H9 (cell line): ENCODE results near the gene ZCCHC10. TPM values are rescaled to one million over a fixed set of nuclear protein-coding genes. Genes with fewer than 3 reads are reported as not detected.

Source experiments
- DNase-seq: peaks from one replicate; pipeline ENCODE4 v3.0.0-alpha.2; 2017
- H2AFZ ChIP-seq: one replicate; pipeline ENCODE4 v1.6.1; 2013; ENCODE audit warnings: mild to moderate bottlenecking, low read length, control low read depth, moderate library complexity
- H2AK5ac ChIP-seq: 2 replicates; pipeline ENCODE4 v1.6.1; 2013; ENCODE audit warnings: low read length, control low read depth, mixed read lengths; ENCODE audit not compliant: insufficient read length
- H2BK120ac ChIP-seq: one replicate; pipeline ENCODE4 v1.6.1; 2013; ENCODE audit warnings: low read depth, mild to moderate bottlenecking, low read length, control low read depth, inconsistent platforms; ENCODE audit not compliant: poor library complexity, severe bottlenecking
- H2BK12ac ChIP-seq: 2 replicates; pipeline ENCODE4 v1.6.1; 2013; ENCODE audit warnings: low read length, control low read depth, mixed read lengths, low read depth; ENCODE audit not compliant: insufficient read length
- H2BK15ac ChIP-seq: 2 replicates; pipeline ENCODE4 v1.6.1; 2013; ENCODE audit warnings: low read depth, low read length, control low read depth
- H2BK20ac ChIP-seq: one replicate; pipeline ENCODE4 v1.6.1; 2013; ENCODE audit warnings: low read depth, mild to moderate bottlenecking, low read length, control low read depth, inconsistent platforms; ENCODE audit not compliant: poor library complexity, severe bottlenecking
- H2BK5ac ChIP-seq: 2 replicates; pipeline ENCODE4 v1.6.1; 2013; ENCODE audit warnings: low read length, control low read depth, mixed read lengths; ENCODE audit not compliant: insufficient read length
- H3K14ac ChIP-seq: 2 replicates; pipeline ENCODE4 v1.6.1; 2013; ENCODE audit warnings: low read length, control low read depth; ENCODE audit not compliant: insufficient read depth
- H3K18ac ChIP-seq: 2 replicates; pipeline ENCODE4 v1.6.1; 2013; ENCODE audit warnings: low read depth, mild to moderate bottlenecking, mixed read lengths, low read length, control low read depth; ENCODE audit not compliant: insufficient read length
- H3K23ac ChIP-seq: 2 replicates; pipeline ENCODE4 v1.6.1; 2013; ENCODE audit warnings: low read length, control low read depth, mixed read lengths, low read depth; ENCODE audit not compliant: insufficient read length
- H3K23me2 ChIP-seq: 2 replicates; pipeline ENCODE4 v1.6.1; 2013; ENCODE audit warnings: low read depth, mild to moderate bottlenecking, mixed read lengths, low read length, control low read depth; ENCODE audit not compliant: insufficient read length, poor library complexity, severe bottlenecking
- H3K27ac ChIP-seq: 2 replicates; pipeline ENCODE4 v1.5.1; 2013; ENCODE audit warnings: low read length, control low read depth, mixed read lengths, low read depth; ENCODE audit not compliant: insufficient read length
- H3K27me3 ChIP-seq: 2 replicates; pipeline ENCODE4 v1.6.1; 2013; ENCODE audit warnings: low read length, control low read depth, inconsistent platforms; ENCODE audit not compliant: insufficient read depth
- H3K4ac ChIP-seq: 2 replicates; pipeline ENCODE4 v1.6.1; 2013; ENCODE audit warnings: low read depth, mild to moderate bottlenecking, control low read depth, inconsistent platforms, low read length, moderate library complexity
- H3K4me1 ChIP-seq: 2 replicates; pipeline ENCODE4 v1.6.1; 2013; ENCODE audit warnings: low read length, control low read depth, inconsistent platforms; ENCODE audit not compliant: insufficient read depth
- H3K4me2 ChIP-seq: 2 replicates; pipeline ENCODE4 v1.6.1; 2013; ENCODE audit warnings: low read length, control low read depth, mixed read lengths; ENCODE audit not compliant: insufficient read length, insufficient read depth
- H3K56ac ChIP-seq: 2 replicates; pipeline ENCODE4 v1.6.1; 2013; ENCODE audit warnings: low read depth, mild to moderate bottlenecking, mixed read lengths, low read length, control low read depth; ENCODE audit not compliant: insufficient read length
- H3K79me1 ChIP-seq: 2 replicates; pipeline ENCODE4 v1.6.1; 2013; ENCODE audit warnings: low read depth, mild to moderate bottlenecking, moderate library complexity, low read length, control low read depth, inconsistent platforms; ENCODE audit not compliant: insufficient read depth, poor library complexity, severe bottlenecking
- H3K79me2 ChIP-seq: 2 replicates; pipeline ENCODE4 v1.6.1; 2013; ENCODE audit warnings: low read length, control low read depth, inconsistent platforms; ENCODE audit not compliant: insufficient read depth
- H3K9ac ChIP-seq: 2 replicates; pipeline ENCODE4 v1.6.1; 2013; ENCODE audit warnings: low read length, control low read depth, mixed read lengths; ENCODE audit not compliant: insufficient read length; ENCODE audit errors: extremely low read depth
- H3K9me3 ChIP-seq: one replicate; pipeline ENCODE4 v1.6.1; 2013; ENCODE audit warnings: low read depth, low read length, inconsistent platforms; ENCODE audit not compliant: control insufficient read depth
- H3T11ph ChIP-seq: one replicate; pipeline ENCODE4 v1.6.1; 2013; ENCODE audit warnings: mild to moderate bottlenecking, low read length, control low read depth, inconsistent platforms
- H4K20me1 ChIP-seq: one replicate; pipeline ENCODE4 v1.6.1; 2013; ENCODE audit not compliant: control insufficient read depth, insufficient read length, insufficient read depth
- H4K5ac ChIP-seq: 2 replicates; pipeline ENCODE4 v1.6.1; 2013; ENCODE audit warnings: low read depth, mild to moderate bottlenecking, mixed read lengths, low read length, control low read depth; ENCODE audit not compliant: insufficient read length
- H4K8ac ChIP-seq: replicated peaks from 2 replicates; pipeline ENCODE4 v1.6.1; 2013; ENCODE audit warnings: low read length, control low read depth, mixed read lengths, low read depth; ENCODE audit not compliant: insufficient read length
- H4K91ac ChIP-seq: 2 replicates; pipeline ENCODE4 v1.6.1; 2013; ENCODE audit warnings: low read depth, mild to moderate bottlenecking, moderate library complexity, mixed read lengths, low read length, control low read depth; ENCODE audit not compliant: insufficient read length
- H3K27ac Mint-ChIP-seq, 3 experiments: 2 replicates in 2 of 3; 3 replicates in 1 of 3; pipeline ENCODE4 v1.8.0; 2020 to 2021; ENCODE audit warnings: mixed read lengths in 3 of 3, mild to moderate bottlenecking in 1 of 3, moderate library complexity in 1 of 3
- H3K27me3 Mint-ChIP-seq: 2 replicates; pipeline ENCODE4 v1.8.0; 2021; ENCODE audit warnings: low read depth, mild to moderate bottlenecking, moderate library complexity, mixed read lengths
- H3K36me3 Mint-ChIP-seq, 3 experiments: 2 replicates in 2 of 3; 3 replicates in 1 of 3; pipeline ENCODE4 v1.8.0; 2020 to 2021; ENCODE audit warnings: low read depth in 3 of 3, mixed read lengths in 3 of 3; ENCODE audit not compliant: insufficient read depth in 1 of 3
- H3K4me1 Mint-ChIP-seq, 2 experiments: 2 replicates each; pipeline ENCODE4 v1.8.0; 2020; ENCODE audit warnings: mixed read lengths in 2 of 2
- H3K4me3 Mint-ChIP-seq, 2 experiments: 2 replicates in 1 of 2; 3 replicates in 1 of 2; pipeline ENCODE4 v1.8.0; 2020 to 2021; ENCODE audit warnings: mild to moderate bottlenecking in 2 of 2, mixed read lengths in 2 of 2, moderate library complexity in 1 of 2
- H3K9me3 Mint-ChIP-seq, 2 experiments: 2 replicates in 1 of 2; 3 replicates in 1 of 2; pipeline ENCODE4 v1.8.0; 2020; ENCODE audit warnings: mild to moderate bottlenecking in 2 of 2, mixed read lengths in 2 of 2, moderate library complexity in 1 of 2
- WGBS: extraction: QIAGEN DNeasy Blood & Tissue Kit; methylation state at CpG from one replicate; pipeline ENCODE4 v1.1.7; 2013; ENCODE audit warnings: missing lambda C conversion rate, low lambda C conversion rate, mixed read lengths; ENCODE audit not compliant: insufficient read length; ENCODE audit errors: extremely low coverage; 5-methylcytosine and 5-hydroxymethylcytosine counted together
- total RNA-seq: library from RNA; stranded (reverse); gene quantifications from 2 replicates; pipeline ENCODE4 v1.2.1, GENCODE V29; 2021
- TF ChIP-seq, protein P1 (sequence below): fragments of 200-600 bp; sonication (generic); conservative IDR thresholded peaks from 3 replicates; pipeline ENCODE4 v1.8.0; 2021; ENCODE audit warnings: antibody characterized with exemption, mild to moderate bottlenecking

ZCCHC10 gene
- total RNA-seq, 1 experiment from 2014 or later: 34.0 TPM

DNA sequence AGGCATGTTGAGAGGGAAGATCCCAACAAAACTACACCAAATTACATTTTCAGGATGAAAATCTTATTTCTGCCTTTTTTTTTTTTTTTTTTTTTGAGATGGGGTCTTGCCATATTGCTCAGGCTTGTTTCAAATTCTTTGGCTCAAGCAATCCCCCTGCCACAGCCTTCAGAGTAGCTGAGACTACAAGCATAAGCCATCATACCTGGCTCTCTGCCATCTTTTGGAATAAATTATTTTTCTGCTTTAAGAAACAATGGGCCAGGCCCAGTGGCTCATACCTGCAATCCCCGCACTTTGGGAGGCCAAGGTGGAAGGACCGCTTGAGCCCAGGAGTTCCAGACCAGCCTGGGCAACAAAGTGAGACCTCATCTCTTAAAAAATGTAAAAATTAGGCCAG, 77.2 kb downstream of the ZCCHC10 start:
- H3K9ac ChIP-seq: no peak overlapping the region
- no peak overlapping the region for H3K4me3 Mint-ChIP-seq
- no peak overlapping the region for H2AFZ ChIP-seq
- no peak overlapping the region for H4K5ac ChIP-seq
- no peak overlapping the region for H4K8ac ChIP-seq
- H3K27ac ChIP-seq: no peak overlapping the region
- no peak overlapping the region for H2BK120ac ChIP-seq
- H3K4me1 Mint-ChIP-seq: peaks cover 5 to 9% of the 10 kb centered on the region in 2 experiments
- no peaks in the 10 kb centered on the region for H3K23me2 ChIP-seq
- H3K18ac ChIP-seq: no peak overlapping the region
- no peak overlapping the region for H2BK15ac ChIP-seq
- no peak overlapping the region for H3T11ph ChIP-seq
- H3K27me3 Mint-ChIP-seq: no peaks in the 10 kb centered on the region
- H3K4me1 ChIP-seq: no peaks in the 10 kb centered on the region
- H4K91ac ChIP-seq: no peak overlapping the region
- H3K79me2 ChIP-seq: peaks cover 55% of the 10 kb centered on the region; the same call in 1 of the 2 replicates
- no peak overlapping the region for H3K4me2 ChIP-seq
- H2BK5ac ChIP-seq: no peak overlapping the region
- WGBS: no CpG with 5 or more reads among the region's 2 CpGs
- H3K9me3 Mint-ChIP-seq: no peaks in the 10 kb centered on the region
- H3K36me3 Mint-ChIP-seq: peaks cover 4 to 10% (median 10%) of the 10 kb centered on the region in 3 experiments; a peak in 6 of 7 replicates
- no peaks in the 10 kb centered on the region for H4K20me1 ChIP-seq
- H3K9me3 ChIP-seq: no peaks in the 10 kb centered on the region
- H3K4ac ChIP-seq: no peak overlapping the region
- no peak overlapping the region for H3K56ac ChIP-seq
- no peaks in the 10 kb centered on the region for H3K27me3 ChIP-seq
- H2BK20ac ChIP-seq: no peak overlapping the region
- no peak overlapping the region for H2AK5ac ChIP-seq
- H3K23ac ChIP-seq: no peak overlapping the region
- peak overlapping the region in 2 of 3 experiments; percentile 27 to 56; a peak in 4 of 7 replicates for H3K27ac Mint-ChIP-seq
- TF ChIP-seq, protein P1, sequence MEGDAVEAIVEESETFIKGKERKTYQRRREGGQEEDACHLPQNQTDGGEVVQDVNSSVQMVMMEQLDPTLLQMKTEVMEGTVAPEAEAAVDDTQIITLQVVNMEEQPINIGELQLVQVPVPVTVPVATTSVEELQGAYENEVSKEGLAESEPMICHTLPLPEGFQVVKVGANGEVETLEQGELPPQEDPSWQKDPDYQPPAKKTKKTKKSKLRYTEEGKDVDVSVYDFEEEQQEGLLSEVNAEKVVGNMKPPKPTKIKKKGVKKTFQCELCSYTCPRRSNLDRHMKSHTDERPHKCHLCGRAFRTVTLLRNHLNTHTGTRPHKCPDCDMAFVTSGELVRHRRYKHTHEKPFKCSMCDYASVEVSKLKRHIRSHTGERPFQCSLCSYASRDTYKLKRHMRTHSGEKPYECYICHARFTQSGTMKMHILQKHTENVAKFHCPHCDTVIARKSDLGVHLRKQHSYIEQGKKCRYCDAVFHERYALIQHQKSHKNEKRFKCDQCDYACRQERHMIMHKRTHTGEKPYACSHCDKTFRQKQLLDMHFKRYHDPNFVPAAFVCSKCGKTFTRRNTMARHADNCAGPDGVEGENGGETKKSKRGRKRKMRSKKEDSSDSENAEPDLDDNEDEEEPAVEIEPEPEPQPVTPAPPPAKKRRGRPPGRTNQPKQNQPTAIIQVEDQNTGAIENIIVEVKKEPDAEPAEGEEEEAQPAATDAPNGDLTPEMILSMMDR: no peak
- no peak for DNase-seq
- H3K14ac ChIP-seq: no peak overlapping the region
- peaks cover 3% of the 10 kb centered on the region for H3K79me1 ChIP-seq
- H2BK12ac ChIP-seq: no peak overlapping the region
